NCI-H226 (cell line): ENCODE measurements around the gene SLC25A19.

ENCODE experiments used
- DNase-seq: peaks from one replicate; pipeline ENCODE4 v3.0.0-alpha.2; 2015

SLC25A19 gene

DNA sequence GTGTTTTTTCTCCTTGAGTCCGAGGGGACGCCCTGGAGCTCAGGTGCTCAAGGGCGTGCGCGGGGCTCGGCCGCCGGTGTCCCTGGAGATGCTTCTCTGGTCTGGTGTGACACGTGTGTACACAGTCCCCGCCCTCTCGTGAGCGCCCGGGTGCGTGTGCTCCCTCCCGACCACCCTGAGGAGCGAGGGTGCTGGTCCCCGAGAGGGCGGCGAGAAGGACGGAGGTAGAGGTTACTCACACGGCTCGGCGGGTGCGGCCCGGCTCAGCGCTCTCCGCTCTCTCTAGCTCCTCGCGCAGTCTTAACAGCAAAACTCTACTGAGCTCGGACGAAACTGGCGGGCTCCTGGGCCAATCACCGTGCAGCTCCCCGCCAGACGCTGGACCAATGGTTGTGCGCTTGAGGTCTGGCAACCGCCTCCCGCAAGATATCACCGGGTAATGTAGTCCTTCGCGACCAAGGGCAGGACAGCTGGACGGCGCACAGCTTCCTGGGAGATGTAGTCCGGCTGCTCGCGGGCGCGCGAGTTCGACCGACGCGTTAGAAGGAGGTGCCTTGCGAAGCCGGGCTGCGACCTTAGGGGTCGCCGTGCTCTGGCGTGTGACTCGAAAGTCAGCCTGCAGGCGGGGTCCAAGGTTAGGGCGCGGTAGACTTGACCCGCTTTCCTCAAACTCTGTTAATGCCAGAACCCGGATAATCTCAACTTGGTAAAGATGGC lies at the start of gene SLC25A19:
Gene SLC25A19 (minus strand): TSS at position 319 of the 717 bp plus-strand sequence. CDS start 2,669 bp downstream, outside the sequence.
- DNase-seq: peak; percentile 99

DNA sequence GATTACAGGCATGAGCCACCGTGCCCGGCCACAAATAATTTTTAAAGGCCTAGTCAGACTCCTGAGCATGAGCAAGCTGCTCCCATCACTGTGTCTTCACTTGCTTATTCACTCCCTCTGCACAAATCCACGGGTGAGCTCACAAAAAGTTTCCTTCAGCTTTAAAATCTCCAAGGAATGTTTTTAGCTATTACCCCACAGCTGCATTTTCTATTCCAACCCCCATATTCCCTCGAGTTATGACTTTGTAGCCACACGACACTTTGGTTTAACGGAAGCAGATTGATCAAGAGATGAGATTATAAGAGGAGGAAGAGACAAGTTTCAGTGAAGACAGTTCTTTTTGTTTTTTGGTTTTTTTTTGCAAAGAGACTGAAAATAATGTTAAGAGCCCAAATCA lies 49.1 kb upstream of the SLC25A19 start:
- no peak for DNase-seq

DNA sequence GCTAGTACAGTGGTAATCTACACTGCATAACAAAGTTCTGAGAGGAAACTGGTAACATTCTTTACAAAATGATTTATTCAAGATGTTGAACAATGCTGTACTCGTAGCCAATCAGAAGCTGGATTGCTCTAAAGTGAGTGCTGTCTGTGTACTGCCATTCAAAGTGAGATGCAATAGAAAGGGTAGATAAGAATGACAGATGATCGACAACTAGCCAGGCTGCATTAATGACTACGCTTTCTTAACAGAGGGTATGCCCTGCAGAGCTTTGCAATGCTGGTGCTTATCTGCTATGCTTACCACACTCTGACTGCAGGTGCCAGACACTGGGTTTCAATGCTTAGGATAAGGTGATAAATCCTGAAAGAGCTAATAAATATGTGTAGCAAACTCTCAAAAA lies 46.1 kb upstream of the SLC25A19 start:
- peak; percentile 67 for DNase-seq

DNA sequence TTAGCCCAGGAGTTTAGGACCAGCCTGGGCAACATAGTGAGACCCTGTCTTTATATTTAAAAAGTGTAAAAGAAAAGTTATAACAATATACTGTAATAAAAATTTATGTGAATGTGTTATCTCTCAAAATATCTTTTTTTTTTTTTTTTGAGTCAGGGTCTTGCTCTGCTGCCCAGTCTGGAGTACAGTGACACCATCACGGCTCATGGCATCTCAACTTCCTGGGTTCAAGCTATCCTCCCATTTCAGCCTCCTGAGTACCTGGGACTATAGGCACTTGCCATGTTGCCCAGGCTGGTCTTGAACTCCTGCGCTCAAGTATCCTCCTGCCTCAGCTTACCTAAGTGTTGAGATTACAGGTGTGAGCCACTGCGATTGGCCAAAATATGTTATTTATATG lies 45.5 kb upstream of the SLC25A19 start:
- DNase-seq: no peak

DNA sequence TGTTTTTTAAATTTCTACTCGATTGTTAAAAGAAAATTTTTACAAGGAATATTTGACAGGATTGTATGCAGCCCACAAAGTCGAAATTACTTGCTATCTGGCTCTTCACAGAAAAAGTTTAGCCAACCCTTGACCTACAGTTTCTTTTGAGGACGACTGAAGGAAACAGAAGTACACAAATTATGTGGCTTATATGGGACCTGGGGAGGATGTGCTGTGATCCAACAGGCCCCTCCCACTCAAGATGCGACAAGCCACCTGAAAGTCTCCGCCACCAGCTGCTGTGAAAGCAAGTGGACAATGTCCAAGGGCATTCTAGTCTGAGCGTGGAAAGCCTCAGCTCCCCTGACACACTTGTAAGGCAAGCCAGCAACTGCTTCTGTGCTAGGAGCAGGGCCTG lies 42.4 kb upstream of the SLC25A19 start:
- DNase-seq: no peak

DNA sequence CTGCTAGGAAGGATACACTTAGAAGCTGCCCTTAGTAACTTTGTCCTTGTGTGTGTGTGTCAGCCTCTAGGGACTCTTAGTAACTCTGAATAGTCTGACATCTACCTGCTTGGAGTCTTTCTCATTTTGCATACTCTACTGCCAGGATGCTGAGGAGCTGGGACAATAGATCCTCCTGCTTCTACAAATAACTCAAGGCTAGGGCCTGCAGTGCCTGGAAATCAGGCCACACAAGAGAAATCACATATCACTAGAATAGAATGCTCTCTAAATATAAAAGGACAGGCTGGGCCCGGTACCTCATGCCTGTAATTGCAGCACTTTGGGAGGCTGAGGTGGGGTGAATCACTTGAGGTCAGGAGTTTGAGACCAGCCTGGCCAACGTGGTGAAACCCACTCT lies 38.5 kb upstream of the SLC25A19 start:
- DNase-seq: no peak

DNA sequence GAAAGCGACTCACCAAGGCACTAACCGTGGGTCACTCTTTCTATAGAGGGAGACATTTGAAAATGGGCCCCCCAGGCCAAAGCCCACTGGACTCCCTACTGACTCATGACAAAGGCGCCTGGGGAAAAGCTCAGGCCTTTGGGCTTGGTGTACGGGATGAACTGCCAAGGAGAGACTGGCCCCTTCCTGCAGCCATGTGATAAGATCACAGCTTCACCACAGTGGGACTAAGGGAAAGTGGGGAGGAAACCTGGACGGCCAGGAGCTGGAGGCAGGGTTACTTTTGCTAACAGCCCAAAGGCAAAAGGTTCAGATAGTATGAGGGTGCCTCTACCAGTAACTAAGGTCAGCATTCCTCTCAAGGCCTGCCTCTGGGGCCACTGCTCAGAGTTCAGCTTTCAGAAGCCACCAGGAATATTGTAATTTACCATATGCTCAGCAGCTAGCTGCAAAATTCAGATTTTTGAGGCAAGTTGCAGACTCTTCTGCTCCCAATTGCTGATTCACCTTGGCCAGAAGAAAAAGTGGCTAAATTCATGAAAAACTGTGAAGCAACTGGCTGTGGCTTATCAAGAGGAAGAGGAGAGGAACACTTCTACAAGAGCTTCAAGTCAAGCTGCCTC lies 37.1 kb upstream of the SLC25A19 start:
- DNase-seq: peak; percentile 94

DNA sequence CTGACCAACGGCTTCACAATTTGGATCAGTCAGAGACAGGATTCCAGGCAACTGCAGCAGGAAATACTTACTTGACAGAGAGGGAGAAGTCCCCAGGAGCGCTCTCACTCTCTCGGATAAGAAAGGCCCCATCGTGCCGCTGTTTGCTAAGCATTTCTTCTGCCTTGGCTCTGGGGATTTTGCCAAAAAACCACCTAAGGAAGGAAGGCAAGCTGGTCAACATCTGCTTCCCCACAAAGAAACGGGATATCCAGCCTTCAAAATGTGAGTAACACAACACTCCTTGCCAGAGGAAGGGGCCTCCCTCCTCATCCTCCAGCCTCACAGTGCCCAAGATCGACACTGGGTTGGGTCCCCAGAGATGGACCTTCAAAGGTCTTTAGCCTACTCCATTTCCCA lies 36.6 kb upstream of the SLC25A19 start:
- peak; percentile 84 for DNase-seq

DNA sequence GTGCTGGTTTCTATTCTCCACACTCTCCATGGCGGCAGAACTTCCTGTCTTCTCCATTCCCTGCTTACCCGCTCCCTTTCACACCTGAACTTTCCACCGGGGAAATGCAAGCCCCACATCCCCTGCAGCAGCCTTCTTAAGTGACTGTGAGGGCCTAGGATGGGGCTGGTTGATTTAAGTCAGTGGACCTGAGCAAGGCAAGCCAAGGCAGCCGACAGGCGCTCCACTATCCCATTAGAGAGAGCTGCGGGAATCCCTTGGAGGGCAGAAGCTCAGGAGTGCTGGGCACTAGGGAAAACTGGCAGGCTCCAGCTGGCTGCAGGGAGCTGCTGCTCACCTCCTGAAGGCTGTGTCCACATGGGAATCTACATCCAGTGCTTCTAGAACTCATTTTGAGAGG lies 36.1 kb upstream of the SLC25A19 start:
- DNase-seq: no peak

DNA sequence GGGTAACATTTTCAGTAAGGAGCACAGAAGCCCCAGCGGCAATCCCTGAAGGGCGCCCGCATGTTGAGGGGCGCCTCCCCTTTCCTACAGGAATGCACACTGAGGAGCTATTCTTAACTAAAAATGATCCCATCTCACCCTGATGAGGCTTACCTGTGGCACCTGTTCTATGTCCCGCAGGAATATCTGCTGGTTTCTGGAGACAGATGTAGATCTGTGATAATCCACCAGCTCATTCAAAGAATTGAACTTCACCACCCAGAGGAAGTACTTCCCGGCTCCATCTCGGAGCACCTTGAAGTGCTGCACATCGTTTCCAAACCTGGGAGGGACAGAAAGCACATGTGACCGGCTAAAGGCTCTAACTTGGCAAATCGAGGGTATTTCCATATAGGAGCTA lies 32.3 kb upstream of the SLC25A19 start:
- no peak for DNase-seq

DNA sequence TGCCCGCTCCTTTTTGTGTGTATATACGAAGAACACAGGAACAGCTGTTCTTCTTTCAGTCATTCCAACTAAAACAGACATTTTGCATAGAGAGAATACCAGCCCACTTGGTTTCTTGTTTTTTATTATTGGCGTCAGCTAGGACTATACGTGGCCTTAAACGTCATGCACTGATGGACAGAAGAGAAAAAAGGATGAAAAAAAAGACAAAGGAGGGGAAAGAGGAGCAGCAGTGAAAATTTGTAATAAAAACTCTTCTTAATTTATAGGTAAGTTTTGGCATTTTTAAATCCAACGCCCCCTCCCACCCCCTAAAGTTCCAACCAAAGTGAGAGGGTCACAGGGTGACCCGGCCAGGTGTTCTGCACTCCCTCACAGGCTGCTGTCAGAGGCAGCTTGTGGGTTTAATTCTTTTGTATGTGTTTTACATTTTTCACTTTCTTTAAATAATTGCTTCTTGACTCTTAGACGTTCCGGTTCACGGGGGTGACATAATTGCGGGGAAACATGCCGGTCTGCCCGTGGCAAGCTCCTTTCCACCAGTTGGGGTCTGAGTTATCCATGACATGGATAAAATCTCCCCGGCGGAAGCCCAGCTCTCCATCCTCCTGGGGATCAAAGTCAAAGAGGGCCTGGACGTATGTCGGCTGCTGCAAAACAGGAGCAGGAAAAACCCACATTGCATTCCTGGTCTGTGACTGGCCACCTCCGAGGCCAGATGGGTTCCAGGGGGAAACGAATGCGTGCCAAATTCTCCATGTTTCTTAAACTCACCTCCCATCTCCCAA lies 30.9 kb upstream of the SLC25A19 start:
- no peak for DNase-seq

DNA sequence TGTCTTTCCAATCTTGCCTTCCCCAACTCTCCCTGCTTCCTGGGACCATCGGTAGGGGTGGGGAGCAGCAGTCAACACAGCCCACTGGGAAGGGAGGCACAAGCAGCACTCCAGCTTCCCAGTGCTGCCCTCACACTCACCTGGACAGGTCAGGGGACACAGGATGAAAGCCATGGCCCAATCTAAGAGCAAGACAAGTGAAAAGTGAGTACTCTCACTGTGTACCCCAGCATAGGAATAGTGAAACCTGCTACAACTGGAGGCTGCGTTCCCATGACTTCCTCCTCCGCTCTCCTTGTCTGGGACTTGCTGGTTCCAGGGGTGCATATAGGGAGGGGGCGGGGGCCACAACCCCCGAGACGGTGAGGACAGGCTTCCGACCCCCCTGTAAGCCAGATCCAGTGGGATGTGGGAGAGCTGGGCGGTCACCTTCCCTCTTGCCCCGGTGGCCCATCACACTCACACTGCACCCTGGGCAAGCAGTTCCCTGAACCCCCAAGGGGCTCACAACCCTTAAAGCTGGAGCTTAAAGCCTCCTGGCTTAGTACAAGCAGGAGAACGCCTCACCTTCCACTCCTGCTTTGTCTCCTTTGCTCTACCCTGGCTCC lies 29.5 kb upstream of the SLC25A19 start:
- DNase-seq: no peak

DNA sequence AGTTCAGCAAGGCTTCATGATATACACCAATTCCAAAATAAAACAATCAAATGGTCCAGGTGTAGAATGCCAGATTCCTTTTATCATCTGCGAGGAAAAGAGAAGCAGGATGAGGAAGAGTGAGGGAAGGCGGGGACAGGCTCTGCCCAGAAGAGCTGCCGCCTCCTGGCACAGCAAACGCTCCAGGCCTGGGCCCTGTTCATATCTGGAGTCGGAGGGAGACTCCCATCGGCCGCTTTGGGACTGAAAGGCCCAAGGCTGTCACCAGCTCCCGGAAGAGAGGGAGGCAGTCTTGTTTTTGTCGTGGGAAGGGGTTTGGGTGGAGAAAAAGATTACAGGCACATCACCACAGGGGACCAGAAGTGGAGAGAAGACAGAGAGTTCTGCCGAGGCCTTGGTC lies 29.0 kb upstream of the SLC25A19 start:
- DNase-seq: no peak

DNA sequence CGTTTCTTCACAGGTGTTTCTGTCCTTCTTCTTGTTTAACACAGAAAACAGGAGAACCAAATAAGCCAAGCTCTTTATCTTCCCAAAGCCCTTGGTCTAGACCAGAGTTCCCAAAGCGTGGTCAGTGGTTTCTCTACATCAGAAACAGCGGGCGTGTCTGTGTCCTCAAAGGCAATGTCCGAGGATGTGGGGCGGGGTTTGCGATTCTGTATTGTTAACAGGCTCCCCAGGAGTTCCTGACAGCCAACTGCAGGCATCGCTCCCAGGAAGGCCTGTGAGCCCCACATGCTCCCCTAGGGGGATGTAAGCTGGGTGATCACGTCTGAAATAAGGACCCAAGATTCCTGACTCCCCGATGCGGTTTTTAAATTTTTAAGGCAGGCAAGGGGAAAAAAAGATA lies 28.4 kb upstream of the SLC25A19 start:
- no peak for DNase-seq

DNA sequence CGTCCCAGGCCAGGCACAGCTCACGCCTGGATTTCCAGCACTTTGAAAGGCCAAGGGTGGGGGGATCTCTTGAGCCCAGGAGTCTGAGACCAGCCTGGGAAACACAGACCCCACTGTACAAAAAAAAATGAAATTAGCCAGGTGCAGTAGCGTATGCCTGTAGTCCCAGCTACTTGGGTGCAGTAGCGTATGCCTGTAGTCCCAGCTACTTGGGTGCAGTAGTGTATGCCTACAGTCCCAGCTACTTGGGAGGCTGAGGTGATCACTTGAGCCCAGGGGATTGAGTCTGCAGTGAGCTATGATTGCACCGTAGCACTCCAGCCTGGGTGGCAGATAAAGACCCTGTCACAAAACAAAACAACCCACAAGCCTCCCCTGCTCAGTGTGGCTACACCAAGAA lies 27.0 kb upstream of the SLC25A19 start:
- no peak for DNase-seq

DNA sequence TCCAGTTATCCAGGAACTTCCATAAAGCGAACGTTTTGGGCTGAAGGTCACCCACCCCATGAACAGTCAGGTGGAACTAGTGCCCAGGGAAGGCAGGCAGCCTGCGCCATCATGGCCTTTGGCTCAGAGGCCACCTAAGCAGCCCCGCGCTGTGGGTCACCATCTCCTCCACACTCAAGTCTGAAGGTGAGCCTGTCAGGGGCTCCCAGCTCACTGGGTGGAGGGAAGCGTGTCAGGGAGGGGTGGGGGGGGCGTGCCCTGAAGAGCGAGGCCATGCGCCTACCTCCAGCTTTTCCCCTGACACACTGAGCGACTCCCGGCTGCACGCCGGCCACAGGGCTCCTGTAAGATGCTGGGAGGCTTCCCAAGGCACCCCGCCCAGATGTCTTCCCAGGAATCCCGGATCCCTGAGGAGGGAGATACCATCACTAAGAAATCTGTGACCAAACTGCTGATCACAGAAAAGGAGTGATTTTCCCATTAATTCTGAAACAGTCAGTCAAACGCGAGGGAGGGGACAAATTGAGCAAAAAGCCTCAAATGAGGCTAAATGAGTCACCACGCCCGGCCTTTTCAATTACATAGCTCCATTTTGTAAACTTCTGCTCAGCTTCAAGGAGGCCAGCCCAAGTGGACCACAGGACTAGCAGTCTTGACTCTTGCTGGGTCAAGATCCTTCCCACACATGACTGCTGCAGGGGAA lies 26.5 kb upstream of the SLC25A19 start:
- peak; percentile 16 for DNase-seq

DNA sequence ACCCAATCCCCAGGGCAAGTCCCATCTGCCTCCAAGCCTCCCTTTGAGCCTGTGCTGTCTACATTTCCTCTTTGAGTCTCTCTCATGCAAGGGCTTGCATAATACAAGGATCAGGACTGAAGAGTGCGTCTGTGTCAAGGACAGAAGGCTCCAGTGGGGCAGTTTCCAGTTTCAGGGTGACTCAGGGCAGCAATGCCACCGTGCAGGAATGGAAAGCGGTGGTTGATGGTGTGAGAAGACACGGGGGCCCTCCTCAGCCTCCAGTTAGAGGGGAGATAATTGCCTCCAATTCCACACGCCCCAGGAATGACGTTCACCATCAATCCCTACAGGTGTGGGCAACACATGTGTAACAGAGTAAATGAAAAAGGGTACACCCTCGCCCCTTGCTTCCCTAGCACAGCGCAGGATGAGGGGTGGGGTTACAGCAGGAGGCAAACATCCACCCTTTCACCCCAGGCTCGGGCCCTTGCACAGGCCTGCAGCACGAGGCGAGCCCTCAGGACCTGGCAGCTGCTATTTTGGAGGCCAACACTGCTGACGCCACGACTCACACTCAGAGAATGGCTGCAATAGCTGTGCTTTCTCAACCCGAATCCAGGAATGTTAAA lies 24.8 kb upstream of the SLC25A19 start:
- DNase-seq: peak; percentile 27

DNA sequence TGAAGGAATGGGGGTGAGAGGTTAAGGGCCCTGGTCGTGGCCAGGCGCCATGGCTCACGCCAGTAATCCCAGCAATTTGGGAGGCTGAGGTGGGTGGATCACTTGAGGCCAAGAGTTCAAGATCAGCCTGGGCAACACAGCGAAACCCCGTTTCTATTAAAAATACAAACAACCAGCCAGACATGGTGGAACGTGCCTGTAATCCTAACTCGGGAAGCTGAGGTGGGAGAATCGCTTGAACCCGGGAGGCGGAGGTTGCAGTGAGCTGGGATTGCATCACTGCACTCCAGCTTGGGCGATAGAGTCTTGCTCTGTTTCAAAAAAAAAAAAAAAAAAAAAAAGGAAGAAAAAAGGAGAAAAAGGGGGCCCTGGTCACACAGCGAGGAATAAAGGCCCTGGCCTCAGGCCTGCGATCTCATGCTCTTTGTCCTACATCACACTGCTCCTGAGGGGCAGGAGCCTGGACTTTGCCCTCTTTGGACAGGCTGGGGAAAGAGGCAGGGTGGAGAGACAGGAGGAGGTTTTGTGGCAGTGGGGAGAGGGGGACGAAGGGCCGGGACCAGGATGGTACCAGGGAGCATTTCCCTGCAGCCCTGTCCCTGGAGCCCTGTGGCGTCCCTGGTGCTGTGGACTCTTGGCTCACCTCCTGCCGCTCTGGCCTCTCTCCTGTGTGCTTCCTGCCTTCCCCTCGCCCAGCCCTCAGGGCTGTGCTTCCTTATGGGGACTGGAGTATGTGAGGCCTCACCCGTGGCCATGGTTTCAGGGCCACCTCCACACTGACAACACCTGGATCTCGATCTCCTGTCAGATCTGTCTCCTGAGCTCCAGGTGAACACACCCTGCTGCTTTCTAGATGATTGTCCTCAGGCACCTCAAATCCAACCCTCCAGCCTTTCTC lies 19.7 kb upstream of the SLC25A19 start:
- DNase-seq: no peak

DNA sequence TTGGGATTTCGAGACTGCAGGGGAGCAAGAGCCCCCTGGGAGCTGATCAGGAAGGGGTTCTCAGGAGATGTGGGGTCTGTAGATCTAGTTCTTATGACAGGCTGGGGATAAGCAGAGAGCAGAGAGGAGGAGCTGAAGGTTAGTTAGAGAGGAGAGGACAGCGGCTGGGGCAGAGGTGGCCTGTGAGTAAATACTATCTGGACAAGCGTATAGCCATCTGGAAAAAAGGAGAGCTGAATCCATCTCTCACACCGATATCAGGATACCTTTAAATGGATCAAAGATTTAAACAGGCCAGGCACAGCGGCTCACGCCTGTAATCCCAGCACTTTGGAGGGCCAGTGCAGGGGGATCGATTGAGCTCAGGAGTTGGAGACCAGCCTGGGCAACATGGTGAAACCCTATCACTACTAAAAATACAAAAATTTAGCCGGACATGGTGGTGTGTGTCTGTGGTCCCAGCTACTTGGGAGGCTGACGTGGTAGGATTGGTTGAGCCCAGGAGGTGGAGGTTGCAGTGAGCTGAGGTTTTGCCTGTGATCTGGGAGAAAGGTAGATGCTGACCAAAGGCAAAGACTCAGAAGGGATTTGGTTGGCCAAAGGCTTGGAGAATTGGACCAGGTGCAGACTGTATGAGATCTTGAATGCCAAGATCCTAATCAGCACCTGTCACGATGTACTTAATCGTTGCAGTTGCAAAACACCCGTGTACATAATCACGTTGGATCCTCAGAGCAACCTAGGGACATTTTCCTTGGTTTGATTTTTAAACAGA lies 18.9 kb upstream of the SLC25A19 start:
- no peak for DNase-seq

DNA sequence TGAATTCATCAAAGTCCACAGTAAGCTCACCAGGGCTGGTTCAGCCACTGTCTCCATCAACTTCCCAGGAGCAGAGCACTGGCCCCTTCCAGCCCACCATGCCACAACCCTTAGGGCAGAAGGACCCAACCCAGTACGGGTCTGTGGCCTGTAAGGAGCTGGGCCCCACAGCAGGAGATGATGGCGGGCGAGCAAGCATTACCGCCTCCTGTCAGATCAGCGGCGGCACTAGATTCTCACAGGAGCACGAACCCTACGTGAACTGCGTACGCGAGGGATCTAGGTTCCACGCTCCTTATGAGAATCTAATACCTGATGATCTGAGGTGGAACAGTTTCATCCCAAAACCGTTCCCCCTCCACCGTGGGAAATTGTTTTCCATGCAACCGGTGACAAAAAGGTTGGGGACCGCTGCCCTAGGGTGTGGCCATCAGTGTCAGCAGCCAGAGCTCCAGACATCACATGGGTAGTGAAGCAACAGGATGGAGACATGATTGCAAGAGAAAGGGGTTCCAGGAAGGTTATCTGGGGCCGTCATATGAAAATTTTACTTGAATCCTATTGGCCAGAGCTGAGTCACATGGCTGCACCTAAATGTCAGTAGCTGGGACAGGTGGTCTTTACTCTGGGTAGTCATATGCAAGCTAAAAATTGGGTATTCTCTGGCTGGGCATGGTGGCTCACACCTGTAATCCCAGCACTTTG lies 12.4 kb upstream of the SLC25A19 start:
- DNase-seq: no peak
